Hepatocyte (in vitro differentiated cells): Measurements from ENCODE around the gene CFAP65. TPM values are rescaled to one million over a fixed set of nuclear protein-coding genes. Genes with fewer than 3 reads are reported as not detected.

ENCODE experiments used
- DNase-seq: peaks from one replicate; pipeline ENCODE4 v3.0.0-alpha.2; 2016; ENCODE audit warnings: low spot score
- H2AFZ ChIP-seq: fragments of 200-600 bp; sonication (generic); 2 replicates; pipeline ENCODE4 v1.6.0; 2016; ENCODE audit warnings: antibody characterized with exemption, mild to moderate bottlenecking
- H3K27ac ChIP-seq: fragments of 200-600 bp; sonication (generic); 2 replicates; pipeline ENCODE4 v1.5.1; 2016; ENCODE audit warnings: mild to moderate bottlenecking
- H3K27me3 ChIP-seq: fragments of 200-600 bp; sonication (generic); 2 replicates; pipeline ENCODE4 v1.6.1; 2016
- H3K36me3 ChIP-seq: fragments of 200-600 bp; sonication (generic); replicated peaks from 2 replicates; pipeline ENCODE4 v1.5.1; 2016; ENCODE audit warnings: low read depth; ENCODE audit not compliant: insufficient read depth
- H3K4me1 ChIP-seq: fragments of 200-600 bp; sonication (generic); 2 replicates; pipeline ENCODE4 v1.5.1; 2016; ENCODE audit warnings: mild to moderate bottlenecking, moderate library complexity; ENCODE audit not compliant: insufficient read depth
- H3K4me2 ChIP-seq: fragments of 200-600 bp; sonication (generic); 2 replicates; pipeline ENCODE4 v1.6.0; 2016
- H3K4me3 ChIP-seq: fragments of 200-600 bp; sonication (generic); 2 replicates; pipeline ENCODE4 v1.5.1; 2016; ENCODE audit warnings: mild to moderate bottlenecking
- H3K79me2 ChIP-seq: fragments of 200-600 bp; sonication (generic); 2 replicates; pipeline ENCODE4 v1.6.0; 2017; ENCODE audit warnings: mild to moderate bottlenecking
- H3K9me2 ChIP-seq: fragments of 200-600 bp; sonication (generic); replicated peaks from 2 replicates; pipeline ENCODE4 v1.6.0; 2017; ENCODE audit warnings: mild to moderate bottlenecking; ENCODE audit not compliant: insufficient read depth
- H3K9me3 ChIP-seq: fragments of 200-600 bp; sonication (generic); 2 replicates; pipeline ENCODE4 v1.5.1; 2016; ENCODE audit warnings: low read depth, mild to moderate bottlenecking
- H4K20me1 ChIP-seq: fragments of 200-600 bp; sonication (generic); 2 replicates; pipeline ENCODE4 v1.6.0; 2016; ENCODE audit warnings: mild to moderate bottlenecking; ENCODE audit not compliant: insufficient read depth, poor library complexity, severe bottlenecking
- CTCF ChIP-seq: fragments of 200-600 bp; sonication (generic); IDR thresholded peaks from 2 replicates; pipeline ENCODE4 v1.5.1; 2016; ENCODE audit warnings: antibody characterized with exemption, mild to moderate bottlenecking; ENCODE audit not compliant: poor library complexity
- EZH2 ChIP-seq: fragments of 200-600 bp; sonication (generic); IDR thresholded peaks from 2 replicates; pipeline ENCODE4 v1.6.1; 2016; ENCODE audit warnings: antibody characterized with exemption, mild to moderate bottlenecking, borderline replicate concordance
- EZH2phosphoT487 ChIP-seq: fragments of 200-600 bp; sonication (generic); IDR thresholded peaks from one replicate; pipeline ENCODE4 v1.6.1; 2018; ENCODE audit warnings: antibody characterized with exemption, mild to moderate bottlenecking, low read depth, moderate library complexity; ENCODE audit not compliant: unreplicated experiment, severe bottlenecking
- WGBS: methylation state at CpG from one replicate; pipeline ENCODE4 v1.1.6; 2016; ENCODE audit warnings: low lambda C conversion rate; ENCODE audit errors: missing lambda C conversion rate; 5-methylcytosine and 5-hydroxymethylcytosine counted together
- polyA plus RNA-seq: library from polyadenylated mRNA; unstranded; fragments of >200 nt; fragmentation: Nextera tagmentation; extraction: Ambion mirVana; gene quantifications from 2 replicates; pipeline ENCODE4 v1.2.1, GENCODE V29; 2016
- total RNA-seq: library from RNA; depleted of rRNA; stranded (reverse); fragments of >200 nt; gene quantifications from 2 replicates; pipeline ENCODE4 v1.2.3, GENCODE V29; 2014

The CFAP65 gene
- total and polyA plus RNA-seq, 2 experiments from 2014 or later, result 0.03 to 0.05 TPM

GRCh38 chr2:218999021-218999880 lies 42.1 kb downstream of the CFAP65 start:
- Histone ChIP-seq H3K27me3 (peaks cover 84% of the 10 kb centered on the region), H3K4me1 (peaks cover 17% of the 10 kb centered on the region), H4K20me1 (no peaks in the 10 kb centered on the region), H2AFZ (no peak overlapping the region), H3K36me3 (no peaks in the 10 kb centered on the region), H3K79me2 (no peaks in the 10 kb centered on the region), H3K4me3 (no peak overlapping the region), H3K4me2 (no peak overlapping the region), H3K27ac (no peak overlapping the region), H3K9me2 (no peaks in the 10 kb centered on the region), H3K9me3 (no peaks in the 10 kb centered on the region)
- TF ChIP-seq EZH2, result no peak
- TF ChIP-seq CTCF, result no peak
- TF ChIP-seq EZH2phosphoT487, result no peak
- WGBS, result 44% methylated on average over 9 of the region's 10 CpGs
- no peak for DNase-seq

GRCh38 chr2:218998414-218999002 lies 42.8 kb downstream of the CFAP65 start:
- H3K9me2 ChIP-seq, result no peaks in the 10 kb centered on the region
- H3K4me2 ChIP-seq, result no peak overlapping the region
- no peaks in the 10 kb centered on the region for H3K9me3 ChIP-seq
- peaks cover 21% of the 10 kb centered on the region for H3K4me1 ChIP-seq
- no peak overlapping the region for H3K27ac ChIP-seq
- no peak overlapping the region for H2AFZ ChIP-seq
- H4K20me1 ChIP-seq, result no peaks in the 10 kb centered on the region
- TF ChIP-seq EZH2phosphoT487 (no peak), EZH2 (no peak), CTCF (no peak)
- no peak for DNase-seq
- 79% methylated on average over 12 of the region's 12 CpGs for WGBS
- no peaks in the 10 kb centered on the region for H3K79me2 ChIP-seq
- H3K4me3 ChIP-seq, result no peak overlapping the region
- H3K36me3 ChIP-seq, result no peaks in the 10 kb centered on the region
- H3K27me3 ChIP-seq, result peaks cover 84% of the 10 kb centered on the region

GRCh38 chr2:218997731-218998130 lies 43.6 kb downstream of the CFAP65 start:
- no peak for TF ChIP-seq EZH2phosphoT487
- no peak for TF ChIP-seq EZH2
- TF ChIP-seq CTCF, result no peak
- H4K20me1 ChIP-seq, result no peaks in the 10 kb centered on the region
- H3K79me2 ChIP-seq, result no peaks in the 10 kb centered on the region
- no peaks in the 10 kb centered on the region for H3K9me3 ChIP-seq
- H3K27me3 ChIP-seq, result peaks cover 84% of the 10 kb centered on the region
- 67% methylated on average over 1 of the region's 2 CpGs for WGBS
- no peaks in the 10 kb centered on the region for H3K36me3 ChIP-seq
- H3K27ac ChIP-seq, result no peak overlapping the region
- DNase-seq, result no peak
- H3K4me3 ChIP-seq, result no peak overlapping the region
- H3K4me1 ChIP-seq, result peaks cover 27% of the 10 kb centered on the region
- no peak overlapping the region for H3K4me2 ChIP-seq
- no peaks in the 10 kb centered on the region for H3K9me2 ChIP-seq
- H2AFZ ChIP-seq, result no peak overlapping the region
